ENCODE results near the gene PRSS33.

Gene PRSS33

DNA sequence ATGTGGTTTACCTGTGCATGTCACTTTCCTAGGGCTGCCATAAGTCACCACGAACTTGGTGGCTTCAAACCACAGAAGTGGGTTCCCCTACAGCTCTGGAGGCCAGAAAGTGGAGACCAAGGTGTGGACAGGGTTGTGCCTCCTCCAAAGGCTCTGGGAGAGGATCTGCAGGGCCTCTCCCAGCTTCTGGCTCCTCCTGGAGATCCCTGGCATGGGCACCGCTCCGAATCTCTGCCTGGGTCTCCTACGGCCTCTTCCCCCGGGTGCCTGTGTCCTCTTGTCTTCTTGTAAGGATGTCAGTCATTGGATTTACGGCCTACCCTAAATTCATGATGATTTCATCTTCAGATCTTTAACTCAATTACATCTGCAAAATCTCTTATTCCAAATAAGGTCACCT is 37.4 kb downstream of the PRSS33 start:
- H3K9me3 ChIP-seq (ENCODE audit: insufficient read depth, low read depth, low read length): peaks cover 2% of the 10 kb centered on the region

DNA sequence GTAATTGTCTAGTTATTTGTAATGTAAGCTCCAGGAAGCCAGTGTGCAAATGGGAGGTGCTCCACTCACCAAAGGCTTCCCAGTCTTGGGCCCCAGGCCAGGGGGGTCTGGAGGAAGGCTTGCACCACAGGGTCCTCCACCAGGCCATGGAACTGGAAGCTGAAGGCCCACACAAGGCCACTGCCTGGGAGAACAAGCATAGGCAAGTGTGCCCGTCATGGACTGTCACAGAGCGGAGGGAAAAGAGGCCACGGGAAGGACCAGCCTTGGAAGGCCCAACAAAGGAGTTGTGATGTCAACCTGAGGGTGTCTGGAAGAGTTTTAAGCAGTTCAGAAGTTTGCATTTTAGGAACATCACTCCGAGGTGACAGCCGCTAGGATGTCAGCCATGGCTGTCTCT is 37.9 kb downstream of the PRSS33 start:
- no peak overlapping the region for H2AFZ ChIP-seq (ENCODE audit: insufficient read depth, low read length, poor library complexity)
- H3K27ac ChIP-seq (ENCODE audit: low read depth, low read length): no peak overlapping the region
- H2BK5ac ChIP-seq (ENCODE audit: low read depth, low read length, poor library complexity): no peak overlapping the region
- H3K4me1 ChIP-seq (ENCODE audit: control insufficient read depth in 1 of 2, insufficient read depth in 2 of 2, low read length in 2 of 2): peaks cover 8 to 10% of the 10 kb centered on the region in 2 experiments
- H3K27me3 ChIP-seq (ENCODE audit: insufficient read depth, low read length): no peaks in the 10 kb centered on the region
- no peak overlapping the region for H4K8ac ChIP-seq (ENCODE audit: low read depth, low read length)
- no peak overlapping the region for H2AK5ac ChIP-seq (ENCODE audit: low read length)
- H3K18ac ChIP-seq (ENCODE audit: low read length): no peak overlapping the region
- H3K79me2 ChIP-seq (ENCODE audit: control insufficient read depth, insufficient read depth, low read length, poor library complexity): peaks cover 27% of the 10 kb centered on the region
- no peak overlapping the region for H3K23ac ChIP-seq (ENCODE audit: low read length)
- H2BK120ac ChIP-seq (ENCODE audit: insufficient read depth, low read length, poor library complexity): no peak overlapping the region
- H3K4me2 ChIP-seq (ENCODE audit: low read length): no peak overlapping the region
- no peak overlapping the region for H3K4me3 ChIP-seq (ENCODE audit: low read depth, low read length)
- peaks cover 2% of the 10 kb centered on the region for H3K9me3 ChIP-seq (ENCODE audit: insufficient read depth, low read depth, low read length)
- DNase-seq: no peak
- no peak overlapping the region for H2BK12ac ChIP-seq (ENCODE audit: low read length)
- H4K91ac ChIP-seq (ENCODE audit: low read depth, low read length): no peak overlapping the region
- H4K12ac ChIP-seq (ENCODE audit: low read depth, low read length): no peak overlapping the region
- H3K4ac ChIP-seq (ENCODE audit: low read depth, low read length): no peak overlapping the region
- WGBS (ENCODE audit: extremely low coverage, insufficient coverage, insufficient read length): no CpG with 5 or more reads among the region's 5 CpGs
- H3K36me3 ChIP-seq (ENCODE audit: control insufficient read depth in 1 of 2, insufficient read depth in 2 of 2, low read length in 2 of 2): no peaks in the 10 kb centered on the region
- H3K14ac ChIP-seq (ENCODE audit: low read length): no peak overlapping the region
- H3K79me1 ChIP-seq (ENCODE audit: low read length): peaks cover 20% of the 10 kb centered on the region
- no peak overlapping the region for H3K9ac ChIP-seq (ENCODE audit: low read length)

More for the DNA sequence above, 37.4 kb downstream of the PRSS33 start:
- H2BK120ac ChIP-seq (ENCODE audit: insufficient read depth, low read length, poor library complexity): no peak overlapping the region
- H3K79me2 ChIP-seq (ENCODE audit: control insufficient read depth, insufficient read depth, low read length, poor library complexity): peaks cover 30% of the 10 kb centered on the region
- peaks cover 20% of the 10 kb centered on the region for H3K79me1 ChIP-seq (ENCODE audit: low read length)
- H4K91ac ChIP-seq (ENCODE audit: low read depth, low read length): no peak overlapping the region
- no peak overlapping the region for H4K12ac ChIP-seq (ENCODE audit: low read depth, low read length)
- H2AFZ ChIP-seq (ENCODE audit: insufficient read depth, low read length, poor library complexity): no peak overlapping the region
- no peak overlapping the region for H3K23ac ChIP-seq (ENCODE audit: low read length)
- H3K4me1 ChIP-seq (ENCODE audit: control insufficient read depth in 1 of 2, insufficient read depth in 2 of 2, low read length in 2 of 2): peaks cover 8 to 12% of the 10 kb centered on the region in 2 experiments
- no peak overlapping the region for H3K14ac ChIP-seq (ENCODE audit: low read length)
- no peak overlapping the region for H3K18ac ChIP-seq (ENCODE audit: low read length)
- no peak overlapping the region for H2BK12ac ChIP-seq (ENCODE audit: low read length)
- WGBS (ENCODE audit: extremely low coverage, insufficient coverage, insufficient read length): no CpG with 5 or more reads among the region's 6 CpGs
- H2AK5ac ChIP-seq (ENCODE audit: low read length): no peak overlapping the region
- DNase-seq: no peak
- no peak overlapping the region for H3K4ac ChIP-seq (ENCODE audit: low read depth, low read length)
- H3K36me3 ChIP-seq (ENCODE audit: control insufficient read depth in 1 of 2, insufficient read depth in 2 of 2, low read length in 2 of 2): no peaks in the 10 kb centered on the region
- H2BK5ac ChIP-seq (ENCODE audit: low read depth, low read length, poor library complexity): no peak overlapping the region
- no peak overlapping the region for H3K4me3 ChIP-seq (ENCODE audit: low read depth, low read length)
- no peaks in the 10 kb centered on the region for H3K27me3 ChIP-seq (ENCODE audit: insufficient read depth, low read length)
- H3K4me2 ChIP-seq (ENCODE audit: low read length): no peak overlapping the region
- no peak overlapping the region for H3K9ac ChIP-seq (ENCODE audit: low read length)
- no peak overlapping the region for H3K27ac ChIP-seq (ENCODE audit: low read depth, low read length)
- H4K8ac ChIP-seq (ENCODE audit: low read depth, low read length): no peak overlapping the region

DNA sequence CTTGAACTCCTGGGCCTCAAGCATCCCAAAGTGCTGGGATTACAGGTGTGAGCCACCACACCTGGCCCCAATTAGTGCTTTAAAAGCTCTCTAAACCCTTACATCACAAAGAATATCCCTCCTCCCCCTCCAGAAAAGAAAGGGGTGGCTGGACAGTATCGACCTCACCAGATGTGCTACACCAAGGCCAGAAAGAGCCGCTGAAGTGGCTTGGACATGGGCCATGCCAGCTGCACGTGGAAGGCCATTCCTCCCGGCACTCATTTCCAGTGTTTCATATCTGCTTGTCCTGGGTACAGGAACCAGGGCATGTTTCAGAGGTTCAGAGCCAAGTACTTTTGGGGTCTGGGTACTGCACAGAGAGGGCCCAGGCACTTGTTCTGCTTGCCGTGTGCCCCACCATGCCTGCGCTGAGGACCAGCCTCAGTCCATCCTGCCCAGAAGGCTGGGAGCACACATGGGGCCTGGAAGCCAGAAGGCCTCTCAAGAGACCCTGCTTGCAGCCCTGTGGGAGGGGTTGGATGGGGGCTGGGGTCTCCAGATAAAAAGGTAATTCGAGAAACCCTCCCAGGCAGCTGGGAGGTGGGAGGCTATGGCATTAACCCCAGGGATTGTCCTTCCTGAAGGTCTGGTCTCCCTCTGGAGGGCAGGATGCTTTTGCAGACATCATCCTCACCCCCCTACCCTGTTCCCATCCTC is 38.5 kb downstream of the PRSS33 start:
- Histone ChIP-seq H3K27ac (ENCODE audit: low read depth, low read length) (no peak overlapping the region), H3K4me2 (ENCODE audit: low read length) (no peak overlapping the region), H3K4me3 (ENCODE audit: low read depth, low read length) (no peak overlapping the region), H3K14ac (ENCODE audit: low read length) (no peak overlapping the region), H3K36me3 (ENCODE audit: control insufficient read depth in 1 of 2, insufficient read depth in 2 of 2, low read length in 2 of 2) (no peaks in the 10 kb centered on the region), H2BK12ac (ENCODE audit: low read length) (no peak overlapping the region), H3K9ac (ENCODE audit: low read length) (no peak overlapping the region), H2AFZ (ENCODE audit: insufficient read depth, low read length, poor library complexity) (no peak overlapping the region), H3K79me2 (ENCODE audit: control insufficient read depth, insufficient read depth, low read length, poor library complexity) (peaks cover 22% of the 10 kb centered on the region), H3K4me1 (ENCODE audit: control insufficient read depth in 1 of 2, insufficient read depth in 2 of 2, low read length in 2 of 2) (peaks cover 5% of the 10 kb centered on the region in 2 experiments), H4K12ac (ENCODE audit: low read depth, low read length) (no peak overlapping the region), H3K79me1 (ENCODE audit: low read length) (peaks cover 20% of the 10 kb centered on the region), H3K4ac (ENCODE audit: low read depth, low read length) (no peak overlapping the region), H3K9me3 (ENCODE audit: insufficient read depth, low read depth, low read length) (peaks cover 2% of the 10 kb centered on the region), H3K23ac (ENCODE audit: low read length) (no peak overlapping the region), H3K27me3 (ENCODE audit: insufficient read depth, low read length) (no peaks in the 10 kb centered on the region), H2BK5ac (ENCODE audit: low read depth, low read length, poor library complexity) (no peak overlapping the region), H2AK5ac (ENCODE audit: low read length) (no peak overlapping the region), H2BK120ac (ENCODE audit: insufficient read depth, low read length, poor library complexity) (no peak overlapping the region), H4K8ac (ENCODE audit: low read depth, low read length) (no peak overlapping the region), H3K18ac (ENCODE audit: low read length) (no peak overlapping the region), H4K91ac (ENCODE audit: low read depth, low read length) (no peak overlapping the region)
- DNase-seq: no peak
- no CpG with 5 or more reads among the region's 7 CpGs for WGBS (ENCODE audit: extremely low coverage, insufficient coverage, insufficient read length)

DNA sequence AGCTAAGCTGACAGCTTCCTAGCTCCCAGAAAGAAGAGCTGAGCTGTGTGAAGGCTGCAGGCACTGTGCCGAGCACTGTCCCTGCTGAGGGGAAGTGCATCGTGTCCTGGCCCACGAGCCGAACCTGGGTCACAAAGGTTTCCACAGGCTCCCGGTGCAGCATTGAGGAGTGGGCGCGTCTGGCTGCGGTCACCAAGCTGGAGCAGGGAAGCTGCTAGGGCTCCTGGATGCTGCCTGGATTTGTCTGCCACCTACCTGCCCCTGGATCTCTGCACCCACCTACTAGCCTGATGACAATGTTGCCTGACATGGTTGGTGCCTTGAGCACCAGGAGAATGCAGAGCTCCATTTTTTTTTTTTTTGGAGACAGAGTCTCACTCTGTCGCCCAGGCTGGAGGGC is 41.4 kb downstream of the PRSS33 start:
- WGBS (ENCODE audit: extremely low coverage, insufficient coverage, insufficient read length): no CpG with 5 or more reads among the region's 9 CpGs
- no peak overlapping the region for H2BK5ac ChIP-seq (ENCODE audit: low read depth, low read length, poor library complexity)
- no peak overlapping the region for H4K12ac ChIP-seq (ENCODE audit: low read depth, low read length)
- H3K27me3 ChIP-seq (ENCODE audit: insufficient read depth, low read length): no peaks in the 10 kb centered on the region
- no peaks in the 10 kb centered on the region for H3K4me1 ChIP-seq (ENCODE audit: control insufficient read depth in 1 of 2, insufficient read depth in 2 of 2, low read length in 2 of 2)
- H2AK5ac ChIP-seq (ENCODE audit: low read length): no peak overlapping the region
- H3K4me3 ChIP-seq (ENCODE audit: low read depth, low read length): no peak overlapping the region
- H3K79me1 ChIP-seq (ENCODE audit: low read length): no peaks in the 10 kb centered on the region
- no peak overlapping the region for H2BK120ac ChIP-seq (ENCODE audit: insufficient read depth, low read length, poor library complexity)
- no peak overlapping the region for H3K14ac ChIP-seq (ENCODE audit: low read length)
- H3K18ac ChIP-seq (ENCODE audit: low read length): no peak overlapping the region
- H4K91ac ChIP-seq (ENCODE audit: low read depth, low read length): no peak overlapping the region
- H2BK12ac ChIP-seq (ENCODE audit: low read length): no peak overlapping the region
- no peak overlapping the region for H3K4ac ChIP-seq (ENCODE audit: low read depth, low read length)
- no peaks in the 10 kb centered on the region for H3K79me2 ChIP-seq (ENCODE audit: control insufficient read depth, insufficient read depth, low read length, poor library complexity)
- peaks cover 2% of the 10 kb centered on the region for H3K9me3 ChIP-seq (ENCODE audit: insufficient read depth, low read depth, low read length)
- no peak overlapping the region for H2AFZ ChIP-seq (ENCODE audit: insufficient read depth, low read length, poor library complexity)
- no peaks in the 10 kb centered on the region for H3K36me3 ChIP-seq (ENCODE audit: control insufficient read depth in 1 of 2, insufficient read depth in 2 of 2, low read length in 2 of 2)
- no peak overlapping the region for H3K4me2 ChIP-seq (ENCODE audit: low read length)
- no peak overlapping the region for H4K8ac ChIP-seq (ENCODE audit: low read depth, low read length)
- no peak for DNase-seq
- H3K9ac ChIP-seq (ENCODE audit: low read length): no peak overlapping the region
- no peak overlapping the region for H3K27ac ChIP-seq (ENCODE audit: low read depth, low read length)
- H3K23ac ChIP-seq (ENCODE audit: low read length): no peak overlapping the region
